Endothelial cell of umbilical vein (primary cell): ENCODE results near the gene CHN1. TPM values are rescaled to one million over a fixed set of nuclear protein-coding genes. Genes with fewer than 3 reads are reported as not detected.

Experiments
- BruUV-seq: library from RNA; stranded (reverse); fragments of 400-500 nt; replicated peaks from 2 replicates; lab custom pipeline; 2021; lab: Mats Ljungman, UMichigan
- CTCF ChIA-PET: fragments of 300-600, 350-600 bp; sonication (Branson Sonifier 250); formaldehyde crosslinking; loops from one replicate; lab custom pipeline; 2021; ENCODE audit warnings: antibody characterized with exemption, inconsistent platforms; lab: Charles Lee
- POLR2A ChIA-PET: fragments of 300-600, 350-600 bp; sonication (Branson Sonifier 250); formaldehyde crosslinking; loops from one replicate; lab custom pipeline; 2021; ENCODE audit warnings: antibody characterized with exemption, inconsistent platforms; lab: Charles Lee
- DNase-seq: peaks from one replicate; pipeline ENCODE4 v3.0.0-alpha.2; 2011; ENCODE audit warnings: low read depth, low spot score
- FAIRE-seq: peaks from 2 replicates; lab custom pipeline; 2011; peaks lifted over from hg19 to GRCh38; lab: Jason Lieb, UNC
- H2AFZ ChIP-seq: 2 replicates; pipeline ENCODE4 v1.6.0; 2012; ENCODE audit warnings: low read depth, low read length, control low read depth, inconsistent platforms
- H3K27ac ChIP-seq: 2 replicates; pipeline ENCODE4 v1.5.1; 2011; ENCODE audit warnings: low read depth, mild to moderate bottlenecking, control low read depth, low read length, moderate library complexity; ENCODE audit not compliant: insufficient read depth
- H3K27me3 ChIP-seq, 2 experiments: 2 replicates each; pipeline versions ENCODE4 v1.6.0 to v1.6.1; 2011; ENCODE audit warnings: low read length in 2 of 2, mixed read lengths in 1 of 2; ENCODE audit not compliant: control insufficient read depth in 2 of 2, insufficient read depth in 2 of 2
- H3K36me3 ChIP-seq, 2 experiments: 2 replicates in 1 of 2; 3 replicates in 1 of 2; pipeline ENCODE4 v1.5.1; 2011; ENCODE audit warnings: low read length in 2 of 2, mild to moderate bottlenecking in 1 of 2, moderate library complexity in 1 of 2; ENCODE audit not compliant: control insufficient read depth in 2 of 2, insufficient read depth in 2 of 2; ENCODE audit errors: extremely low read depth in 1 of 2
- H3K4me1 ChIP-seq: 3 replicates; pipeline ENCODE4 v1.5.1; 2011; ENCODE audit warnings: mild to moderate bottlenecking, low read length; ENCODE audit not compliant: control insufficient read depth, insufficient read depth; ENCODE audit errors: extremely low read depth
- H3K4me2 ChIP-seq: 2 replicates; pipeline ENCODE4 v1.6.1; 2011; ENCODE audit warnings: low read length, control low read depth, mixed read lengths; ENCODE audit not compliant: insufficient read depth
- H3K4me3 ChIP-seq, 3 experiments: fragments of 200-600 bp in 1 of 3; sonication (generic), shearing (Covaris generic) in 1 of 3; replicated peaks in 1 of 3; 2 replicates each; pipeline ENCODE4 v1.5.1; 2011 to 2016; ENCODE audit warnings: control low read depth in 3 of 3, low read length in 3 of 3, mild to moderate bottlenecking in 2 of 3, inconsistent platforms in 1 of 3, low read depth in 1 of 3, moderate library complexity in 1 of 3; ENCODE audit not compliant: insufficient read depth in 1 of 3
- H3K79me2 ChIP-seq: 2 replicates; pipeline ENCODE4 v1.6.0; 2012; ENCODE audit warnings: low read length, inconsistent platforms; ENCODE audit not compliant: control insufficient read depth, insufficient read depth
- H3K9ac ChIP-seq: replicated peaks from 2 replicates; pipeline ENCODE3; 2011; ENCODE audit warnings: low read length, control low read depth; ENCODE audit not compliant: insufficient read depth; ENCODE audit errors: extremely low read depth
- H3K9me1 ChIP-seq: replicated peaks from 3 replicates; pipeline ENCODE4 v1.6.0; 2011; ENCODE audit warnings: mild to moderate bottlenecking, low read length; ENCODE audit not compliant: control insufficient read depth, insufficient read depth; ENCODE audit errors: extremely low read depth
- H3K9me3 ChIP-seq: replicated peaks from 2 replicates; pipeline ENCODE4 v1.5.1; 2012; ENCODE audit warnings: low read length, inconsistent platforms; ENCODE audit not compliant: control insufficient read depth, insufficient read depth
- H4K20me1 ChIP-seq: replicated peaks from 2 replicates; pipeline ENCODE3; 2011; ENCODE audit warnings: mild to moderate bottlenecking, low read length; ENCODE audit not compliant: control insufficient read depth, insufficient read depth; ENCODE audit errors: extremely low read depth
- EZH2 ChIP-seq: IDR thresholded peaks from 2 replicates; pipeline ENCODE4 v1.6.1; 2012; ENCODE audit warnings: borderline replicate concordance, low read depth, mild to moderate bottlenecking, moderate library complexity, low read length, inconsistent platforms; ENCODE audit not compliant: severe bottlenecking
- FOS ChIP-seq: IDR thresholded peaks from 2 replicates; pipeline ENCODE4 v1.6.1; 2011; ENCODE audit warnings: mild to moderate bottlenecking, low read length, moderate library complexity, borderline replicate concordance; ENCODE audit not compliant: insufficient read depth
- GATA2 ChIP-seq: IDR thresholded peaks from 2 replicates; pipeline ENCODE4 v1.7.0; 2011; ENCODE audit warnings: low read depth, mild to moderate bottlenecking, moderate library complexity, mixed read lengths, low read length; ENCODE audit not compliant: insufficient read length, insufficient read depth
- JUN ChIP-seq: IDR thresholded peaks from 2 replicates; pipeline ENCODE4 v1.6.1; 2011; ENCODE audit warnings: borderline replicate concordance, low read depth; ENCODE audit not compliant: insufficient read length, insufficient read depth
- POLR2A ChIP-seq: IDR thresholded peaks from 2 replicates; pipeline ENCODE4 v1.6.1; 2012; ENCODE audit warnings: low read depth, mild to moderate bottlenecking, control low read depth, low read length
- POLR2AphosphoS5 ChIP-seq: IDR thresholded peaks from 2 replicates; pipeline ENCODE4 v1.6.1; 2012; ENCODE audit warnings: low read depth, mild to moderate bottlenecking, control low read depth, low read length, moderate library complexity; ENCODE audit not compliant: insufficient read depth
- dilution Hi-C: fragments of 300-500 bp; cut with MboI; formaldehyde crosslinking; loops from one replicate; pipeline ENCODE4 v1.15.0; 2019; ENCODE audit warnings: low sequenced_read_pairs; ENCODE audit not compliant: extremely low pct_ligation_motif_present
- intact Hi-C: fragments of 100-400 bp; cut with micrococcal nuclease; formaldehyde crosslinking; loops from one replicate; pipeline ENCODE4 v1.10.0; 2022
- polyA plus RNA-seq, 4 experiments: library from polyadenylated mRNA; depleted of rRNA in 3 of 4; stranded (reverse) in 3 of 4; unstranded in 1 of 4; fragments of >200 nt; gene quantifications; 2 replicates each; pipeline versions ENCODE4 v1.2.1 to v1.2.3, GENCODE V29; 2011 to 2012; ENCODE audit warnings: missing spikeins in 1 of 4
- total RNA-seq: library from RNA; stranded (reverse); gene quantifications from 2 replicates; pipeline ENCODE4 v1.2.3, GENCODE V29; 2021

CHN1 gene
- total and polyA plus RNA-seq, 2 donors (not counting 3 experiments of a cell fraction or from before 2014, with no cell fraction given) = 23.3 to 24.9 TPM

DNA sequence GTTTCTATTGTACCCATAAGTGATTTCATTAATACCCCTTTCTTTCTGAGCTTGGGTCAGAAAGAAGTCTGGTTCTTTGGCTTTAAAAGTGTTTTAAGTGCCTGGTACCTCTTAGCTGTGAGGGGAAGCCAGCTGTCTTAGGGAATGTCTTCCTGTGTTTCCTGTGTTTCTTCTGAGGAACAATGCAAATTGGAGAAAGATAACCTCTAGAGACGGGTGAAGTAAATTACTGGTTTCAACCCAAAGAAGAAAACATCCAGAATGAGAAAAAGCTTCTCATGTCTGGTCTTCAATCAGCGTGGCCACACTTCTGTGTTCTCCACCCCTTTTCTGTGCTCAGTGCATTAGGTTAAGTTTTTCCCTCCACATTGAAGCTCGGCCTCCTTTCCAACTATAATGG is 10.2 kb upstream of the CHN1 start:
- H2AFZ ChIP-seq = no peak overlapping the region
- CTCF ChIA-PET = interaction anchor here (0.6 to 1.7 kb wide), 9 partner anchors 10 to 1278 kb away, joined by 3 to 13 read pairs (median 4); partner anchors contain the start of gene CHN1

GRCh38 chr2:175012516-175012915 is 7.3 kb upstream of the CHN1 start:
- intact Hi-C loops = no loop called here

More for the DNA sequence above, 10.2 kb upstream of the CHN1 start:
- Histone ChIP-seq H3K9me3 (no peaks in the 10 kb centered on the region), H4K20me1 (no peaks in the 10 kb centered on the region), H3K27me3 (no peaks in the 10 kb centered on the region), H3K27ac (peak overlapping the region; percentile 80), H3K4me1 (peaks cover 24% of the 10 kb centered on the region), H3K9ac (peak overlapping the region; percentile 19), H3K9me1 (no peaks in the 10 kb centered on the region), H3K79me2 (no peaks in the 10 kb centered on the region), H3K36me3 (no peaks in the 10 kb centered on the region), H3K4me2 (peak overlapping the region; percentile 81), H3K4me3 (peak overlapping the region in 1 of 3 experiments; percentile 22)
- peak; percentile 83 for DNase-seq
- dilution Hi-C loops = no loop called here
- intact Hi-C loops = loop anchor here (1.0 kb wide), 1 partner anchor 17 kb away; no protein-coding TSS in a partner anchor
- peak; percentile 83 for FAIRE-seq
- POLR2A ChIA-PET = interaction anchor here (1.2 kb wide), 1 partner anchor 10 kb away, joined by 8 read pairs; the partner anchor contains the start of gene CHN1
- peak; percentile 58 for TF ChIP-seq POLR2AphosphoS5
- no peak for TF ChIP-seq EZH2
- peak; percentile 39 for TF ChIP-seq GATA2
- no TSS peak for BruUV-seq

More at GRCh38 chr2:175012516-175012915, 7.3 kb upstream of the CHN1 start:
- H3K9me3 ChIP-seq = no peaks in the 10 kb centered on the region
- TF ChIP-seq POLR2A (no peak), FOS (peak; percentile 27), JUN (peak; percentile 21)
- H3K27ac ChIP-seq = no peak overlapping the region
- no peak for FAIRE-seq
- no peak overlapping the region for H3K9ac ChIP-seq
- POLR2A ChIA-PET = no interaction called here
- no peaks in the 10 kb centered on the region for H3K9me1 ChIP-seq
- peaks cover 30% of the 10 kb centered on the region for H3K4me1 ChIP-seq
- no peaks in the 10 kb centered on the region for H3K79me2 ChIP-seq
- no peak overlapping the region for H2AFZ ChIP-seq
- no peak overlapping the region for H3K4me2 ChIP-seq
- no TSS peak for BruUV-seq
- CTCF ChIA-PET = no interaction called here
- no peak overlapping the region for H3K4me3 ChIP-seq
- H4K20me1 ChIP-seq = no peaks in the 10 kb centered on the region
- DNase-seq = peak; percentile 52
- peaks cover 0 to 3% of the 10 kb centered on the region in 2 experiments for H3K27me3 ChIP-seq
- no peaks in the 10 kb centered on the region for H3K36me3 ChIP-seq
- dilution Hi-C loops = no loop called here
